HG02970 (cell line): ENCODE results near the gene HTR6.
A peak's percentile ranks its signal among the peaks of the same experiment; 100 is the strongest.

Source experiments
- ATAC-seq: cut with Tn5 transposase; IDR thresholded peaks from one replicate; pipeline ENCODE4 v1.9.1; 2021; ENCODE audit warnings: mild to moderate bottlenecking, moderate library complexity, moderate number of reproducible peaks; ENCODE audit not compliant: unreplicated experiment, low FRiP score

The HTR6 gene

DNA sequence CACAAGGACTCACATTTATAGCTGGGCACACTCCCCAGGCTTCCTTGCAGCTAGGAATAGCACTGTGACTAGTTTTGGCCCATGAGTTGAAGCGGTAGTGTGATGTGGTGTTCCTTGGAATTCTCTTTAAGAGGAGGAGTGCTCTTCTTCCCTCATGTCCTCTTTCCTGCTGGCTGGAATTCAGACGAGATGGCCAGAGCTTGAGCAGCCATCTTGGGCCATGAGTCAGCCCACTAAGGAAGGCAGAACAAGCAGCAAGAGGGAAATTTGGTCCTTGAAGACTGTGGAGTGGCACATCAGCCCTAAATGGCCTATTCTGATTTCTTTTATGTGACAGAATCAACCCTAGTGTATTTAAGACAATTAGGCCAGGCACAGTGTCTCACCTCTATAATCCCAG lies 20.0 kb downstream of the HTR6 start:
- no peak for ATAC-seq

DNA sequence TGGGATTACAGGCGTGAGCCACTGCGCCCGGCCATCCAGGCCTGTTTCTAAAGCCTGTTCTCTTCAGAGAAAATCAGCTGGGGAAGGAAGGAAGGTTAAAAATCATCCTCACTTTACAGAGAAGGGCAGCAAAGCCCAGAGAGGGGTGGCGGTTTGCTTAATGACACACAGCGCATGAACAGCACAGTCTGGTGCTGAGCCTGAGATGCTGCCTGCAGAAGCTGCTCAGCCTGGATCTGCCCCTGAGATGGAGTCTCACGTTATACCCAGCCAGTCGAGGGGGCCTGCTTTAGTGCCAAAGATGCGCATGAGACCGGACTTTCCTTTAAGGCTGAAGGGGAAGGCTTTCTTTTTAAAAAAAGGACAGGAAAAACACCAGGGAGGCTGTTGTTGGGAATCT lies 21.3 kb downstream of the HTR6 start:
- ATAC-seq, result no peak

DNA sequence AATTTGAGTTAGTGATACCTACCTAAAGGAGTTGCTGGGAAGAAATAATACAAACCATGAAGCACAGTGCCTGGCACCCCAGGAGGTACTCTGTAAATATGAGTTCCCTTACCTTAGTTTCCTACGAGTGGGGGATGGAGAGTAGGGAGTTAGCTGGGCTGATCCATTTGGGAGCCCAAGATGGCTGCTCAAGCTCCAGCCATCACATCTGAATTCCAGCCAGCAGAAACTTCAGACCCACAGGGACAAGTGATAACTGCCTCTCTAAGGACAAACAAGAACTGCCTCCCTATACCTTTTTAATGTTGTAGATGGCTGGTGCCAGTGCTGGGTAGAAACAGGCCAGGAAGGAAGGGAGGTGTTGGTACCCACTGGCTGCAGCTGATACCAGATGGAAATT lies 22.7 kb downstream of the HTR6 start:
- ATAC-seq, result no peak

DNA sequence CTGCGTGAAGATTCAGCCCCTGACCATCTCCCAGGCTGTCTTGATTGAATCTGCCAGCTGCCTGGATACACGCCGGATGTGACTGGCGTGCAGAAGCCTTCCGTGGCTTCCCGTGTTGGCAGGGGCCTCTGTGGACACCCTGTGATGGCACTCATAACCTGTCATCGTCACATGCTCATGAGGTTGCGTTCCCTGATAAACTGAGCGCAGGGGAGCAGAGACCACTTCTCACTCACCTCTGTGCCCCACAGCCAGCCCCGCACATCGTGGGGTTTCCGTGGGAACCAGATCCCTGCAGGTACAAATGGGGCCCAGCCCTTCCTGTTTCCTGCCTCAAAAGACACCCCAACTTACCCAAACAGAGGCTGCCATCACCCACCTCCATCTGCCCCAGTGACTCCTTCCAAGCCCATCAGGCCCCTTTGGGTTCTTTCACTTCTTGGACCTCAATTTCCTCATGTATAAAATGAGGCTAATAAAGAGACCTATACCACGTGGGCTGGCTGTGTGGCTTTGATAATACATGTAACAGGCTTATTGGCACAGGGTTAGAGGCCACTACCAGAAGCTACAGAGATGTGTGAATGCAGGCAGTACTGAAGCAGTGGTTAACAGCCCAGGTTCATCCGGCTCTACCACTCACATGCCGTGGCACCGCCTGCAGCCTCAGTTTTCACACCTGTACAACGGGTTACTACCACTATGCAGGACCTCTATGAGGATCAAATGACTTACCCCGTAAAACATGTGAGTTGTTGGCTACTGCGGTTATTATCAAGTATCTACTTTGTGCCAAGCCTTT lies 23.6 kb downstream of the HTR6 start:
- no peak for ATAC-seq

DNA sequence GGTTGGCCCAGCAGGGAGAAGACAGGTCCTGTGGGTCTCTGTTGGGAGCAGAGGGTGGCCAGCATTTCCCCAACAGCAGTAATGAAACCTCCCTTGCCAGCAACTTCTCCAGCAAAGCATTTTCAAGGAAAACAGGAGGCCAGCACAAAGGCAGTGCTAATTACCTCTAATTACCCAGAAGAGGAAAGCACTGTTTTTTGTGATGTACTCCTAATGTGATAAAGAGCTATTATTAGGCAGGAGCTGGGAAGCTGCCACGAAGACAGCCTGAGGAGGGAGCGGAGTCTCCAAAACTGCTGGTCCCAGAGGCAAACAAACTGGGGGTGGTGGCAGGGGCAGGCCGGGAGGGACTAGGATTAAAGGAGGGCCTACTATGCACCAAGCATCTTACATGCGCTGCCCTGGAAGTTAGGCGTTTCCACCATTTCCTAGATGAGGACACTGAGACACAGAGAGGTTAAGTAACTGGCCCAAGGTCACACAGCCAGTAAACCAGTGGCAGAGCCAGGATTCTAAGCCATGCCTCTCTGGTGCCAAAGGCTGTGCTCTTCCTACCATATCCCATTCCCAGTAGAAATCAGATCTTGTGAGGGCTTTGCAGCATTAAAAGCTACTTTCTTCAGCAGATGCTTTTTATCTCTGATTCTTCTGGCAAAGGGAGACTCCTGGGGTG lies 24.5 kb downstream of the HTR6 start:
- ATAC-seq, result no peak

DNA sequence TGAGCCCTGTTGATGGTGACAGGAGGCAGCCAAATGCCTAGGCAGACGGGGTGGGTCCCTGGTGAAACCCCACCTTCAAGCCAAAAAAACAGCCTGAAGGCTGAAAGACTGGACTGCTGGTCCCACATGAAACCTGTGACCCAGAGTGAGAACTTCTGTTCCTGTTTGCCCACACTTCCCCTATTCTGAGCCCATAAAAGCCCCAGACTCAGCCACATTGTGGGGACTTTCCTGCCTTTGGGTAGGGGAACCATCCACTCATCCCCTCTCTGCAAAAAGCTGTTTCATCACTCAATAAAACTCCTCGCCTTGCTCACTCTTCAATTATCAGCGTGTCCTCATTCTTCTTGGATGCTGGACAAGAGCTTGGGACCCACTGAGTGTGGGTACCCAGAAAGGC lies 25.2 kb downstream of the HTR6 start:
- no peak for ATAC-seq

DNA sequence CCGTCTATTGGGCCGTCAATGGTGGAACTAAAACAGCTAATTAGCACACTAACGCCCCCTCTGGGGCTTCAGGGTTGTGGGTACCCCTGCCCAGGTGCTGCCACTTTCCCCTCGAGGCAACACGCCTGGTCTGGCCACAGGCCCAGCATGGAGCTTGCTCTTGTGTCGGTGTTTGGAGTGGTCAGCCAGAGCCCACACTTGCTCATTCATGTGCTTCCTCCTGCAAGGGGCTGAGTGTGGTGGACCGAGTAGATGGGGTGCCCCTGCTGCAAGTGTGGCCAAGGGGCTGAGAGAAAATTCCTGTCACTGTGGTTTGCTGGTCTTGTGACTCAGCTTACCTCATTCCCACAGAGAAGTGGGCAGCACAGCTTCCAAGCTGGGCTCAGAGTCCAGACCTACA lies 25.7 kb downstream of the HTR6 start:
- ATAC-seq, result no peak

DNA sequence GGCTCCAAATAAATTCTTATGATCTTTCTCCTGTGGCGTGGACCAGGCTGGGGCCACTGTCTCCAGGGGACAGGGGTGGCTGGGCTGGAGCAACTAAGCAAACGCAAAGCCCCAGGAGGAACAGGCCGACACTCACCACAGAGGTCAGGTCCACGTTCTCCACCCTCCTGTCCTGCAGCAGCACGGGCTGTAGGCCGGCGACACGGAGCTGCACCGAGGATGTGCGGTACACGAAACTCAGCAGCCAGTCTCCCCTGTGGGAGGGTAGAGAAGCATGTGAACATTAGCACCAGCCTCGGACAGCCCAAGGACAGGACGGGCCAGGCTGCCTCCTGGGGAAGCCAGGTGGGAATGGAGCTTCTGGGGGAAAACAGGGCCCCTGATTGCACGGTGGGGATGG lies 29.6 kb downstream of the HTR6 start:
- no peak for ATAC-seq

DNA sequence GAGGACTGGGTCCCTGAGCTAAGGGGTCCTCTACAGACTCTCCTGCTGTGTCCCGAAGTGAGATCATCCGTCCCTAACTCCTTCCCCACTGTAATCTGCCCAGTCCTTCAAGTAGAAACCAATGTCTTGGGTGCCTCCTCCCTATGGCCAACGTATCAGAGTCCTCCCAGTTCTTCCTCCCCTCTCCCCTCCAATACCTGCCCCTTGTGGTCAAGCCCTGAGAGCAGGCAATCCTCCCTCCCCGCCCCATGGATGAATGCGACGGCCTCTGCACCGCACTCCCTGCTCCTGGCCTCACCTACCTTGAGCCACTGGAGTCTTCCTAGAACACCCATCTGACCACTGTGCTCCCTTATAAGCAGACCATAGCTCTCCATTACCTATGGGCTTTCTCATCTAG lies 31.1 kb downstream of the HTR6 start:
- no peak for ATAC-seq

DNA sequence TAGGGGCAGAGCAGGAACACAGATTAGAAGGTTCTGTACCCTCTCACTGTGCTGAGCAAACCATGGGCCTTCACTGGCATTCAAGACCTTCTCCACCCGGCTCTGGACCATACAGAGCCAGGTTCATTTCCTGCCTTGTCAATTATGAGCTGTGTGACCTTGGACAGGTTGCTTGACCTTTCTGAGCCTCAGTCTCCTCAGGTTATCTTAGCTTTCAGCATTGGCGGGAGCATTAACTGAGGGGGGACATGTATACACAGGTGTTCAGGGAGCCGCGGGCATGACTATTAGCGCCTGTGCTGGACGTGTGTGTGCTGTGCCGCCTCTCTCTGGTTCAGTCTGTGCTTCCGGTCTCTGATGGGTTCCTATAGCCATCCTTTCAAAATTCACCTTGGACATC lies 32.1 kb downstream of the HTR6 start:
- ATAC-seq, result no peak

DNA sequence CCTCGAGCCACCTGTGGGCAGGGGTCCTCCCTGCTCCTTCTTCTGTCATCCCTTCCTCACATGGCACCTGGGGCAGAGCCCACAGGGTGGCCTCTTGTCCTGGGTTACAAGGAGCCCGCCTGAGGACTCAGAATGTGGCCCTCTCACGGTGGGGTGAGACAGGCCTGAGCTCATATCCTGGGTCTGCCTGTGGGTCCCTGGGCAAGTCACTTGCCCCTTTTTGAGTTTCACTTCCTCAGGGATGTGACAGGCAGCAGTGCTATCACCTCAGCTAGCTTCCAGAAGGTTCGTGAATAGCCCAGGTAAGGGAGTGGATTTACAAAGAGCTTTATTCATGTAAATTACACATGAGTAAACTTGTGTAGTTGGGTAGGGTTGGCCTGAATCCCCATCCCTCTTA lies 33.5 kb downstream of the HTR6 start:
- ATAC-seq, result no peak

DNA sequence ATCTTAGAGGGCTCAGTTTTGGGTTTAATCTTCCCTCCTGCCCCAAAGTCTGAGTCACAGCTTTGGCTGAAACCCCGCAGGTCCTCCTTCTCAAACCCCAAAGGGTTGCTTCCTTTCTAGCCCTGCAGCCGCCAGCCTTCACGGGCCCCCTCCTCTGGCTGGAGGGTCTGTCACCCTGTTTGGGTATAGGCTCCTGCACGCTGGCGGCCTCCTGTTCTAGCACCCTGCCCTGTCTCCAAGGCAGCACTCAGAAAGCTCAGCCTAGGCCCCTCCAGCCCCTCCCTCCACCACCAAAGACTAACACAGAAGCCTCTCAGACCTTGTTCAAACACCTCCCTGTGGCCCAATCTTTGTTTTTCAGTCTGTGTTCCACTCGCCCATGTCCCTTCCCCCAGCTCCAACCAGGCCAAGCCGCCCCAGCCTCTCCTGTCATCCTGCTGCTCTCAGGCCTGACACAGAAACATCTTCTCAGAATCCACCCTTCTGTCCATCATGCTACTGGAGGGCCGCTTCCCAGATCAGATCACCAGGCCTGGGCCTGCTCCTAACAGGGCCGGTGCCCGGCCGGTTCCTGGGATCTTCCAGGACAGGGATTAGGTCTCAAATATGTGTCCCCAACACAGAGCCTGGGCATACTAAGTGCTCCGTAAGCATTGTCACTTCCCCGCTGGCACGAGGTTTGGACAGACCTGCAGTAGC lies 35.6 kb downstream of the HTR6 start:
- ATAC-seq, result no peak

DNA sequence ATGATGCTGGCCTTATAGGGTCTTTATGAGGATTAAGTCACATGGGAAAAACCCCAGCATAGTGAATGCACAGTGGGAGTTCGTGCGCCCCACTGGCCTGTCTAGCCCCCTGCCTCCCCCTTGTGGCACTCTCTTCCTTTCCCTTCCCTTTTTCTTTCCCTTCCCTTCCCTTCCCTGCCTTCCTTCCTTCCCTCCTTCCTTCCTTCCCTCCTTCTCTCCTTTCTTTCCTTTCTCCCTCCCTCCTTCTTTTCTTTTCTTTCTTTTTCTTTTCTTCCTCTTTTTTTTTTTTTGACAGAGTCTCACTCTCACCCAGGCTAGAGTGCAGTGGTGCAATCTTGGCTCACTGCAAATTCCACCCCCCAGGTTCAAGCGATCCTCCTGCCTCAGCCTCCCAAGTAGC lies 38.6 kb downstream of the HTR6 start:
- ATAC-seq, result no peak

DNA sequence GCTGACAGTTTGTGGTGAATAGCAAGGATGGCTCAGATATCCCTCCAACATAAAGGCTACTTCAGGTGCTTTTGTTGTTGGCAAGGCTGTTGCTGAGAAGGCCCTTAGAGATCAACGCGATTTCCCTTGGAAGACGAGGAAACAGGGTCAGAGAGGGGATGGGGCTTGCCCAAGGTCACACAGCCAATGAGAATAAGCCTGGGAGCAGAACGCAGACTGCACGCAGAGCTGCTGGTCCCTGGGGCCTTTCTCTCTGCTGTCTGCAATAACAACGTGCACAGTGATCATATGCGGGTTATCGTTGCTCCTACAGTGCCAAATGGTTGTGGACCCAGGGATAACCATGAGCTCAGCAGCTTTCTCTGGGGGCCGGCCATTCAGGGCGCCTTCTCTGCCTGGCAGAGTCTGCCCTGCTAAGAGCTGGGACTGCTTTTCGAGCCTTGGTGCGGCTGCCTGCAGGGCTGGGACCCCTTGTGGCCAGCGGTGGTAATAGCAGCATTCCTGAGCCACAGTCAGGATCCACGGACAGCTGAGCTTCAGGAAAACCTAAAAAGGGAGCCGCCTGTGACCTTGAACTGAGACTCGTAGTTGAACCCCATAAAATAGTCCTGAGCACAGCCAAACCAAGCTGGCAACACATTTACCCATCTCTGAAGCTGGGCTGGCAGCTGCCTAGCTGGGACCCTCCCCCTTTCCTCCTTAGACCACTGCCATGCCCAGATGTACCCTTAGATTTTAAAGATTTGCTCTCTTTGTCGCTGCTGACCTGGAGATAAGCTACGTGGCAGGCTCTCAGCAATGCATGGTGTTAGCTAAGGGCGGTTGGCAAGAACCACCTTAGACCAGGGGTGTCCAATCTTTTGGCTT lies 39.8 kb downstream of the HTR6 start:
- ATAC-seq, result no peak

DNA sequence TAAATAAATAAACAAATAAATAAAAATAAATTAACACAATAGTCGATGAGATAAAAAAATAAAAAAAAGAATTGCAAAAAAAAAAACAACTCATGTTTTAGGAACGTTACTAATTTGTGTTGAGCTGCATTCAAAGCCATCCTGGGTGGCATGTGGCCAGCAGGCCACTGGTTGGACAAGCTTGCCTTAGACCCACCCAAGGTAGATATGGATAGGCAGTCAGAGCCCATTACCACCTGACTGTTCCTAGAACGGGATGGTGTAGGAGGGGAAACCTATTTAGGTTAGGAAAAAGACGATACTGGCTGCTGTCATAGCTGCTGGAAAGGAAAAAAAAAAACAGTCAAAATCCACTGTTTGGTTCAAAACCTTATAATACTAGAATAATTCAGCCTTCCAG lies 40.8 kb downstream of the HTR6 start:
- ATAC-seq, result no peak

DNA sequence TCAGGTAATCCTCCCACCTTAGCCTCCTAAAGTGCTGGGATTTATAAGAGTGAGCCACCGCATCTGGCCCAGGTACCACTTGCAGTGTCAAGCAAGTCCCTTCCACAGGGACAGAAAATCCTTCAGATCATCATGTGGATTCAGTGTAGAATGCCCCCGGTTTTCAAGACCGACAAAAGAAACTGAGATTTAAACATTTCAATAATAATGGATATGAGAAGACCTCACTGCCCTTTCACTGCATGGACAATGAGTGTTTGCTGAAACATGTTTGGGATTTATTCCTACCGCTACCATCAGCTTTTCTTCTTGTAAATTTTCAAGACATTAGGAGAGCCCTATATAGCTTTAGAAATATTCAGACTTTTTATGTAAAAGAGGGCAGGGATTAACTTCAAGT lies 41.5 kb downstream of the HTR6 start:
- no peak for ATAC-seq

DNA sequence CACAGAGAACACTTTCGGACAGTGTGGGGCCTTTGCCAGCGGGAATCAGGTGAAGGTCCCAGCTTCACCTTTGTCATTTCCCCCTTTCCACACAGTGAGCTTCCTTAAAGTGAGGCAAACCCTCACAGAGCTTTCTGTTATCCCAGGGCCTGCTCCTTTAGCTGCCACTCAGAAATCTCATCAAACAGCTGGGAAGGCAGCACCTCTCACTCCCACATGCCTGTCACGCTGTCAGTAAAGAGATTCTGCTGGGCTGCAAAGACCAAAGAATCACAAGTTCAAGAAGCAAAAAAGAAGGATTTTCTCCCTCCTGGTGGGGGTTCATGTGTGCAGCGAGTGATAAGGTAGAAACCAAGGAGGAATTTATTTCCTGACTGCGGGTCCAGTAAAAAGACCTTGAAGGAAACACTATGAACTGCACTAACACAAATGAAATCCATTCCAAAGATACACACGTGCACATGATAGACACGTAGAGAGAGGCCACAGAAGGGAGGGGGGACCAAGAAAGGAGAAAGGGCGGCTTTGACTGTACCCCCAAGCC lies 44.0 kb downstream of the HTR6 start:
- ATAC-seq, result no peak

DNA sequence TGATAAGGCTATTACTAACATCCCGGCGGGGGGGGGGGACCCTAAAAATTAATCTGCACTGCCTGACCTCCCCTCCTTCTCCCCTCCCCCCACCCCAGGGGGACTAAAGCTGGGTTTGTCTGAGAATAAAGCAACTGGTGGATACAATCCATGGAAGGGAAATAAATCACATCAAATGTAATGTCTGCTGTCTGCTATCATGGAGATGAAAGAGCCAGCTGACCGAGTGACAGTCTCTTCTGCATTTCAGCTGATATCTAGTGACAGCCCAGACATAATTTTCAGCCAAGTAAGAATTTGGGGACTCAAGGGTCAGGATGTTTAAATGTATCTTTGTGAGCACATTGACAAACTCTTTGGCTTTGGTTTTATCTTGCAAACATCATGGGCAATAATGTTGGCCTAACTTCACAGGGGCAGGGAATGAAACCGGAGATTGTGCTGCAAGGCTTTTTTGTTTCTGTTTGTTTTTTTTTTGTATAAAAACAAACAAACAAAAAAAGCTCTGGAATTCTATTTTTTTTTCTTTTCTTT lies 44.7 kb downstream of the HTR6 start:
- no peak for ATAC-seq

DNA sequence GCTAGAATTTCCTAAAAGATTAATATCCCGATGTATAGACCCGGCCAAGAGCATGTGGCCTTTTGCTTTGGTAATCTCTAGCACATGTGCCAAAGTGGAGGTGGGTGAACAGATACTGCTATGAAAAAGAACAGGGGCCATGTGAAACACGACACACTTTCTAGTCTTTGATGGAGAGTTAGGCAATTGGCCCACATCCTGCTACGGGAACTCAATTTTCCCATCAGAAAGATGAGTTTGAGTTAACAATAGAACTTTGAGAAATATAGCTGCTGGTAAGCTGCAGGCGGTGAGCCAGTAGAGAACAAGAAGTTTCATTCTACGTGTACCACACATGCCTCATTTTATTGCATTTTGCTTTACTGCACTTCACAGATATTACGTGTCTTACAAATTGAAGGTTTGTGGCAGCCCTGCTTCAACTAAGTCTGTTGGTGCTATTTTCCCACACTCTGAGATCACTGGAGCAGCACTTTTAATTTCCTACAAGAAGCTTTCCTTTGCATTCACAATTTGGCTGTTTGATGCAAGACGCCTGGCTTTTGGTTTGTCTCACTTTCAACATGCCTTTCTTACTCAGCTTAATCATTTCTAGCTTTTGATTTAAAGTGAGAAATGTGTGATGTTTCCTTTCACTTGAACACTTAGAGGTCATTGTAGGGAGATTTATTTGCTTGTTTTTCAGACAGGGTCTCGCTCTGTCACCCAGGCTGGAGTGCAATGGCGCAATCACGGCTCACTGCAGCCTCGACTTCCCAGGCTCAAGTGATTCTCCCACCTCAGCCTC lies 46.3 kb downstream of the HTR6 start:
- ATAC-seq, result peak; percentile 49
